ENCODE data around the gene NRG2.

GRCh38 chr5:139915266-139915665, 127.8 kb downstream of the NRG2 start:
- TF ChIP-seq, protein P1, sequence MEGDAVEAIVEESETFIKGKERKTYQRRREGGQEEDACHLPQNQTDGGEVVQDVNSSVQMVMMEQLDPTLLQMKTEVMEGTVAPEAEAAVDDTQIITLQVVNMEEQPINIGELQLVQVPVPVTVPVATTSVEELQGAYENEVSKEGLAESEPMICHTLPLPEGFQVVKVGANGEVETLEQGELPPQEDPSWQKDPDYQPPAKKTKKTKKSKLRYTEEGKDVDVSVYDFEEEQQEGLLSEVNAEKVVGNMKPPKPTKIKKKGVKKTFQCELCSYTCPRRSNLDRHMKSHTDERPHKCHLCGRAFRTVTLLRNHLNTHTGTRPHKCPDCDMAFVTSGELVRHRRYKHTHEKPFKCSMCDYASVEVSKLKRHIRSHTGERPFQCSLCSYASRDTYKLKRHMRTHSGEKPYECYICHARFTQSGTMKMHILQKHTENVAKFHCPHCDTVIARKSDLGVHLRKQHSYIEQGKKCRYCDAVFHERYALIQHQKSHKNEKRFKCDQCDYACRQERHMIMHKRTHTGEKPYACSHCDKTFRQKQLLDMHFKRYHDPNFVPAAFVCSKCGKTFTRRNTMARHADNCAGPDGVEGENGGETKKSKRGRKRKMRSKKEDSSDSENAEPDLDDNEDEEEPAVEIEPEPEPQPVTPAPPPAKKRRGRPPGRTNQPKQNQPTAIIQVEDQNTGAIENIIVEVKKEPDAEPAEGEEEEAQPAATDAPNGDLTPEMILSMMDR (IDR thresholded peaks at IDR 0.05): no peak
- no peak for TF ChIP-seq POLR2A (IDR thresholded peaks at IDR 0.05)

Data from thyroid gland (tissue), 4 donors.